HG02981 (cell line): ENCODE results near the gene SGTA.

Source experiments
- ATAC-seq: cut with Tn5 transposase; IDR thresholded peaks from one replicate; pipeline ENCODE4 v1.9.1; 2021; ENCODE audit warnings: mild to moderate bottlenecking, moderate library complexity; ENCODE audit not compliant: unreplicated experiment

The SGTA gene

GRCh38 chr19:2731181-2731995 is 51.7 kb downstream of the SGTA start:
- ATAC-seq = no peak

GRCh38 chr19:2729943-2730818 is 52.9 kb downstream of the SGTA start:
- ATAC-seq = no peak

GRCh38 chr19:2728783-2729387 is 54.2 kb downstream of the SGTA start:
- ATAC-seq = no peak

- ATAC-seq = no peak
Observed at GRCh38 chr19:2727640-2727944, 55.5 kb downstream of the SGTA start.

GRCh38 chr19:2726904-2727639 is 56.0 kb downstream of the SGTA start:
- ATAC-seq = no peak

GRCh38 chr19:2726160-2726855 is 56.8 kb downstream of the SGTA start:
- ATAC-seq = no peak

- no peak for ATAC-seq
Observed at GRCh38 chr19:2724148-2724557, 58.9 kb downstream of the SGTA start.

- no peak for ATAC-seq
Observed at GRCh38 chr19:2723747-2724146, 59.3 kb downstream of the SGTA start.

GRCh38 chr19:2723345-2723715 is 59.7 kb downstream of the SGTA start:
- no peak for ATAC-seq

GRCh38 chr19:2722541-2723344 is 60.3 kb downstream of the SGTA start:
- no peak for ATAC-seq

- ATAC-seq = no peak
Observed at GRCh38 chr19:2721570-2722540, 61.2 kb downstream of the SGTA start.

GRCh38 chr19:2720777-2721569 is 62.1 kb downstream of the SGTA start, which contains the start of gene DIRAS1:
Gene DIRAS1, minus strand, starts transcription at chr19:2721372. Its CDS starts 3,566 bp downstream, at chr19:2717806.
- ATAC-seq = no peak

- ATAC-seq = no peak
Observed at GRCh38 chr19:2719920-2720776, 62.9 kb downstream of the SGTA start.

- no peak for ATAC-seq
Observed at GRCh38 chr19:2719232-2719735, 63.8 kb downstream of the SGTA start.

- ATAC-seq = no peak
Observed at GRCh38 chr19:2717638-2718541, 65.2 kb downstream of the SGTA start.
